ENCODE data around the gene SLC22A16.

DNA sequence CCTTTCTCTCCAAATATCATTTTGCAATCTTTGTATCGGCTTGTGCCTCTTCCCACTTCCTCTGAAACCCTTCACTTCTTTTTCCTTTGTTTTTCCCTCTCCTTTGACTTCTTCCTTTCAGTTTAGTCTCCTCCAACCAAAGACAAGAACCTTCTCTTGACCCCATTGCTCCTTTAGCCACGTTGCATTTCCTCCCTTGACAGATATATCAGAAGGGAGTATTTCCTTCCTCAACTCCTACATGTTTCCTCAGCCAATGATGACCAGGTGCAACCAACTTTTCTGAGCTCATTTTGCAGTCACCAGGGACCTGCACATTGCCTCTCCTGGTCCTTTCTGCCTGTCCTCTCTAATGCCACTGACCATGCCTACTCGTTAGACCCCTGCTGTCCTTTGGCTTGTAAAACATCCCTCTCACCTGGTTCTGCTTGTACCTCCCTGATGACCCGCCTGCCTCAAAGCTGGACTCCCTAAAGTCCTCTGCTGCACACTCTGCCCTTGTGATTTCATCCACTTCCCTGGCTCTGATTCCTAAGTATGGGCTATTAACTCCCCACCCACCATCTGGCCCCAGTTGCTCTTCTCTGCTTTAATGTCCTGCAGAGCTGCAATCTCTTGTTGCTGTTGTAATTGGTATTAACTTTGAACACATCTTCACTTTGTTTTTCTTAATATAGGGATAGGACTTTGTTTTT, 27.4 kb downstream of the SLC22A16 start:
- TF ChIP-seq, protein P1, sequence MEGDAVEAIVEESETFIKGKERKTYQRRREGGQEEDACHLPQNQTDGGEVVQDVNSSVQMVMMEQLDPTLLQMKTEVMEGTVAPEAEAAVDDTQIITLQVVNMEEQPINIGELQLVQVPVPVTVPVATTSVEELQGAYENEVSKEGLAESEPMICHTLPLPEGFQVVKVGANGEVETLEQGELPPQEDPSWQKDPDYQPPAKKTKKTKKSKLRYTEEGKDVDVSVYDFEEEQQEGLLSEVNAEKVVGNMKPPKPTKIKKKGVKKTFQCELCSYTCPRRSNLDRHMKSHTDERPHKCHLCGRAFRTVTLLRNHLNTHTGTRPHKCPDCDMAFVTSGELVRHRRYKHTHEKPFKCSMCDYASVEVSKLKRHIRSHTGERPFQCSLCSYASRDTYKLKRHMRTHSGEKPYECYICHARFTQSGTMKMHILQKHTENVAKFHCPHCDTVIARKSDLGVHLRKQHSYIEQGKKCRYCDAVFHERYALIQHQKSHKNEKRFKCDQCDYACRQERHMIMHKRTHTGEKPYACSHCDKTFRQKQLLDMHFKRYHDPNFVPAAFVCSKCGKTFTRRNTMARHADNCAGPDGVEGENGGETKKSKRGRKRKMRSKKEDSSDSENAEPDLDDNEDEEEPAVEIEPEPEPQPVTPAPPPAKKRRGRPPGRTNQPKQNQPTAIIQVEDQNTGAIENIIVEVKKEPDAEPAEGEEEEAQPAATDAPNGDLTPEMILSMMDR (IDR thresholded peaks at IDR 0.05) = no peak
- TF ChIP-seq POLR2A (IDR thresholded peaks at IDR 0.05) = no peak
